Rectal smooth muscle tissue (tissue), 1 donor: Measurements from ENCODE around the gene ITIH2.

Experiments used
- H3K27ac ChIP-seq: one replicate; pipeline ENCODE4 v1.7.0; 2013; ENCODE audit warnings: low read depth, low read length, inconsistent platforms
- H3K27me3 ChIP-seq: one replicate; pipeline ENCODE4 v1.7.0; 2013; ENCODE audit warnings: low read length; ENCODE audit not compliant: control insufficient read depth, insufficient read depth
- H3K36me3 ChIP-seq: one replicate; pipeline ENCODE4 v1.7.0; 2013; ENCODE audit warnings: low read length; ENCODE audit not compliant: control insufficient read depth, insufficient read depth
- H3K4me1 ChIP-seq: one replicate; pipeline ENCODE4 v1.7.0; 2013; ENCODE audit warnings: low read length; ENCODE audit not compliant: control insufficient read depth, insufficient read depth
- H3K4me3 ChIP-seq: one replicate; pipeline ENCODE4 v1.7.0; 2013; ENCODE audit warnings: low read length
- H3K9ac ChIP-seq: one replicate; pipeline ENCODE4 v1.7.0; 2013; ENCODE audit warnings: low read length

Gene ITIH2

GRCh38 chr10:7795605-7796004, 92.5 kb downstream of the ITIH2 start:
- no peak overlapping the region for H3K4me3 ChIP-seq
- peaks cover 12% of the 10 kb centered on the region for H3K36me3 ChIP-seq
- H3K9ac ChIP-seq = no peak overlapping the region
- peaks cover 3% of the 10 kb centered on the region for H3K4me1 ChIP-seq
- H3K27me3 ChIP-seq = no peaks in the 10 kb centered on the region
- no peak overlapping the region for H3K27ac ChIP-seq

- Histone ChIP-seq H3K9ac (no peak overlapping the region), H3K27ac (no peak overlapping the region), H3K36me3 (peaks cover 20% of the 10 kb centered on the region), H3K4me1 (no peaks in the 10 kb centered on the region), H3K4me3 (no peak overlapping the region), H3K27me3 (no peaks in the 10 kb centered on the region)
Measured at GRCh38 chr10:7797582-7797981, 94.5 kb downstream of the ITIH2 start.
